CD4-positive, alpha-beta T cell (primary cell): ENCODE results near the gene DNAJC11. TPM values are rescaled to one million over a fixed set of nuclear protein-coding genes. Genes with fewer than 3 reads are reported as not detected.

Source experiments
- ATAC-seq: fragments of 200-7000 bp; cut with Tn5 transposase; one replicate; pipeline ENCODE4 v1.10.0; 2022; ENCODE audit warnings: mild to moderate bottlenecking; ENCODE audit not compliant: poor library complexity
- CTCF ChIA-PET: fragments of 350-600 bp; sonication (Branson Sonifier 250); formaldehyde crosslinking; loops from one replicate; lab custom pipeline; 2021; ENCODE audit warnings: antibody characterized with exemption, inconsistent platforms; lab: Charles Lee
- POLR2A ChIA-PET: fragments of 350-600 bp; sonication (Branson Sonifier 250); formaldehyde crosslinking; loops from one replicate; lab custom pipeline; 2021; ENCODE audit warnings: antibody characterized with exemption, inconsistent platforms; lab: Charles Lee
- DNase-seq, 14 experiments: peaks; one replicate each; pipeline ENCODE4 v3.0.0-alpha.2; 2013 to 2020; ENCODE audit warnings: mixed read lengths in 2 of 14
- H3K27ac ChIP-seq, 2 donors: one replicate each; pipeline versions ENCODE4 v1.5.1 to v1.7.0; 2013; ENCODE audit warnings: low read length in 2 of 2, low read depth in 1 of 2, mild to moderate bottlenecking in 1 of 2
- H3K27me3 ChIP-seq, 2 experiments: 1 replicate in 1 of 2; 2 replicates in 1 of 2; pipeline versions ENCODE4 v1.6.1 to v1.7.0; 2013; ENCODE audit warnings: low read length in 2 of 2, control low read depth in 1 of 2, mild to moderate bottlenecking in 1 of 2, moderate library complexity in 1 of 2; ENCODE audit not compliant: insufficient read depth in 2 of 2, control insufficient read depth in 1 of 2
- H3K36me3 ChIP-seq: one replicate; pipeline ENCODE4 v1.6.1; 2013; ENCODE audit warnings: low read length, control low read depth; ENCODE audit not compliant: insufficient read depth
- H3K4me1 ChIP-seq: one replicate; pipeline ENCODE4 v1.6.1; 2013; ENCODE audit warnings: low read length, control low read depth; ENCODE audit not compliant: insufficient read depth
- H3K4me3 ChIP-seq: one replicate; pipeline ENCODE4 v1.5.1; 2013; ENCODE audit warnings: mild to moderate bottlenecking, low read length, moderate library complexity
- H3K9me3 ChIP-seq, 2 experiments: 1 replicate in 1 of 2; 2 replicates in 1 of 2; pipeline versions ENCODE4 v1.6.1 to v1.7.0; 2013; ENCODE audit warnings: low read length in 2 of 2, mild to moderate bottlenecking in 2 of 2, control low read depth in 1 of 2, moderate library complexity in 1 of 2; ENCODE audit not compliant: control insufficient read depth in 1 of 2, insufficient read depth in 1 of 2
- H3K27ac Mint-ChIP-seq: one replicate; pipeline ENCODE4 v1.8.0; 2020; ENCODE audit warnings: mixed read lengths
- H3K27me3 Mint-ChIP-seq: one replicate; pipeline ENCODE4 v1.8.0; 2021; ENCODE audit warnings: mixed read lengths
- H3K36me3 Mint-ChIP-seq: one replicate; pipeline ENCODE4 v1.8.0; 2021; ENCODE audit warnings: low read depth, mixed read lengths
- H3K4me1 Mint-ChIP-seq: one replicate; pipeline ENCODE4 v1.8.0; 2021; ENCODE audit warnings: low read depth, mixed read lengths
- H3K4me3 Mint-ChIP-seq: one replicate; pipeline ENCODE4 v1.8.0; 2020; ENCODE audit warnings: mild to moderate bottlenecking, mixed read lengths
- H3K9me3 Mint-ChIP-seq: one replicate; pipeline ENCODE4 v1.8.0; 2020; ENCODE audit warnings: mixed read lengths
- intact Hi-C, 2 experiments: fragments of 100-400 bp; cut with DNase I in 1 of 2; cut with micrococcal nuclease in 1 of 2; formaldehyde crosslinking; loops; one replicate each; pipeline versions ENCODE4 v1.15.1 to v1.9.0; 2023 to 2025; cut with DNase I, micrococcal nuclease
- total RNA-seq, 174 experiments: library from RNA in 2 of 174; stranded (reverse) in 2 of 174; gene quantifications; one replicate each; pipeline ENCODE4 v1.2.3 and lab custom pipeline; 2021 to 2026
- TF ChIP-seq, protein P1 (sequence below): fragments of 200-600 bp; IDR thresholded peaks from one replicate; pipeline ENCODE4 v1.8.0; 2022; ENCODE audit warnings: antibody characterized with exemption, mild to moderate bottlenecking

DNAJC11 gene
- total RNA-seq, 2 experiments from 2014 or later, result 20.6 to 24.0 TPM

DNA sequence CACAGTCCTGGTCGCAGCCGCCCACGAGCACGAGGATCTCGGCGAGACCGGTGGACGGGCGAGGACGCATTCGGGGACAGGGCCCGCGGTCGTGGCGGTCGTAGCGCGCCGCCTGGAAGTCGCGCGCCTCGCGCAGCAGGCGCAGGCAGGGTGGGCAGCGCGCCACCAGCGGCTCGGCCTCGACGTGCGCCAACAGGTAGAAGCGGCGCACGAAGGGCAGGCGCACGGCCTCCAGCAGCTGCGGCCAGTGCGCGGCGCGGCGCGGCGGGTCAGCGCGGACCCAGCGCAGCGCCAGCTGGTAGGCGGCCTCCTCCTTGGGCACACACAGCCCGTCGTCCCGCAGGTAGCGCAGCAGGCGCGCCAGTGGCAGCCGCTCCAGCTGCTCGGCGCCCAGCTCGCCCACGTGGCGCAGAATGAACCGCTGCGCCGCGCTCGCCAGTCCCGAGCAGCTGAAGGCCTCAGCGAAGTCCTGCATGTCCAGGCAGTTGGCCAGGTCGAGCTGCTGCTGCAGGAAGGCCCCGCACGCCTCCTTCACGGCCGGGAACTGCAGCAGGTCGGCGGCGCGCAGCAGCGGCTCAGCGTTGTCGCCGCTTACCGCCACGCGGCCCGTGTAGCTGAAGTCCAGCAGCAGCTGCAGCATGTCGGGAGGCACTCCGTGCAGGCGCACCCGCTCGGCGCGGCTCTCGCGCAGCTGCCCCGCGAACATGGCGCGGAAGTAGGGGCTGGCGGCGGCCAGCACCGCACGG, 99.5 kb downstream of the DNAJC11 start:
- H3K4me1 Mint-ChIP-seq, result peaks cover 38% of the 10 kb centered on the region
- TF ChIP-seq, protein P1, sequence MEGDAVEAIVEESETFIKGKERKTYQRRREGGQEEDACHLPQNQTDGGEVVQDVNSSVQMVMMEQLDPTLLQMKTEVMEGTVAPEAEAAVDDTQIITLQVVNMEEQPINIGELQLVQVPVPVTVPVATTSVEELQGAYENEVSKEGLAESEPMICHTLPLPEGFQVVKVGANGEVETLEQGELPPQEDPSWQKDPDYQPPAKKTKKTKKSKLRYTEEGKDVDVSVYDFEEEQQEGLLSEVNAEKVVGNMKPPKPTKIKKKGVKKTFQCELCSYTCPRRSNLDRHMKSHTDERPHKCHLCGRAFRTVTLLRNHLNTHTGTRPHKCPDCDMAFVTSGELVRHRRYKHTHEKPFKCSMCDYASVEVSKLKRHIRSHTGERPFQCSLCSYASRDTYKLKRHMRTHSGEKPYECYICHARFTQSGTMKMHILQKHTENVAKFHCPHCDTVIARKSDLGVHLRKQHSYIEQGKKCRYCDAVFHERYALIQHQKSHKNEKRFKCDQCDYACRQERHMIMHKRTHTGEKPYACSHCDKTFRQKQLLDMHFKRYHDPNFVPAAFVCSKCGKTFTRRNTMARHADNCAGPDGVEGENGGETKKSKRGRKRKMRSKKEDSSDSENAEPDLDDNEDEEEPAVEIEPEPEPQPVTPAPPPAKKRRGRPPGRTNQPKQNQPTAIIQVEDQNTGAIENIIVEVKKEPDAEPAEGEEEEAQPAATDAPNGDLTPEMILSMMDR, result no peak
- DNase-seq, result peak in 8 of 14 experiments; percentile 22 to 64 (median 38)

DNA sequence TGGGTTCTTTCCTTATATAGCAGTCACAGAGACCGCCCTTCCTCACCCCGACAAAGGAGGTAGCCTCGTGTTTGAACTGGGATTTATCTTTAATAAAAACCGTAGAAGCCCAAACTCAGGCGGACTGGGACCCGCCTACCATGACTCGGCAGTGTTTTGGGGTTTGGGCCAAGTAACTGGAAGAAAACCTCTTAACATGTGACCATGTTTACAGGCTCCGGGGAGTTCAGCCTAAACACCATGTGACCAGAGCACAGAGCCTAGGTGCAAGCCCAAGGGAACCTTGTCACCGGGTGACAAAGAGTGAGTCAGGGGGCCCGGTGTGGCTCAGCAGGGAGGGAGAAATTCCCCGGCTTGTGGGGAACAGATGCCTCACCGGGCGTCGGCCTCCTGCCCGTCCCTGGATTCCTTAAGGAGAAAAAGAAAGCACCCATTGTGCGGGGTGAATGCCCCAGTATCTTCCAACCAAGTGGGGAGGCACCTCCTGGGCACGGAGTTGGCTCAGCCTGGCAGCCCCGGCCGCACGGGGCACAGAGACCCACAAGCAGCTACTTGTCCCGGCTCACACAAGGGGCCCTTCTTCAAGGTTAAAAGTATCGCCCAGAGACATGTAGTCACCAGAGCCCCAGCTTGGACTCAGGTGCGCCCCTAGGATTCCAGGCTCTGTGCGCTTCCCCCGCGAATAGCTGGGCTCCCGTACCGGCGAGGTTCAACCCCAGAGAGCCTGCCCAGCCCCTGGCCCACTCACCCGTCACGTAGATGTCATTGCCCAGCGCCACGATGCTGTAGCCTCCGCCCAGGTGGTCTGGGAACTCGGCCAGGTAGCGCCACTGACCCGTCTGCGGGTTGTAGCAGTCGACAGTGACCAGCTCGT, 100.3 kb downstream of the DNAJC11 start:
- Histone ChIP-seq H3K27ac (peak overlapping the region; percentile 77 to 79), H3K4me3 (peak overlapping the region; percentile 95), H3K9me3 (no peaks in the 10 kb centered on the region), H3K36me3 (peaks cover 27% of the 10 kb centered on the region), H3K4me1 (peaks cover 69% of the 10 kb centered on the region), H3K27me3 (no peaks in the 10 kb centered on the region)
- Mint-ChIP-seq H3K27me3 (no peaks in the 10 kb centered on the region), H3K36me3 (peaks cover 47% of the 10 kb centered on the region), H3K4me1 (peaks cover 46% of the 10 kb centered on the region), H3K4me3 (peak overlapping the region; percentile 100), H3K27ac (peak overlapping the region; percentile 98), H3K9me3 (no peaks in the 10 kb centered on the region)
- DNase-seq, result peak; percentile 41 to 90 (median 70)
- peak; percentile 46 for ATAC-seq
- intact Hi-C loops, result loop anchor here (1.0 to 10.0 kb wide), 3 partner anchors 21 to 46 kb away; partner anchors contain the start of genes NOL9 (in 1 of the 2) and TAS1R1 (in 1 of the 2)
- POLR2A ChIA-PET, result interaction anchor here (0.8 to 6.3 kb wide), 20 partner anchors 10 to 208 kb away, joined by 3 to 139 read pairs (median 12); partner anchors contain the start of genes CAMTA1, DNAJC11, NOL9 and PHF13
- CTCF ChIA-PET, result interaction anchor here (0.6 to 5.3 kb wide), 6 partner anchors 19 to 108 kb away, joined by 3 to 22 read pairs (median 4); partner anchors contain the start of genes NOL9, TAS1R1, THAP3 and ZBTB48
- TF ChIP-seq, protein P1, result peak; percentile 18

More for the DNA sequence above, 99.5 kb downstream of the DNAJC11 start:
- ChIA-PET CTCF (interaction anchor here (1.2 to 5.3 kb wide), 6 partner anchors 10 to 47 kb away, joined by 3 to 22 read pairs (median 5); partner anchors contain the start of genes NOL9, TAS1R1, THAP3 and ZBTB48), POLR2A (interaction anchor here (0.7 to 6.3 kb wide), 20 partner anchors 8 to 403 kb away, joined by 3 to 139 read pairs (median 7); partner anchors contain the start of genes CAMTA1, NOL9, PHF13 and RPL22)
- H3K9me3 ChIP-seq, result no peaks in the 10 kb centered on the region
- Mint-ChIP-seq H3K27ac (peak overlapping the region; percentile 100), H3K9me3 (no peaks in the 10 kb centered on the region), H3K4me3 (peak overlapping the region; percentile 100), H3K36me3 (peaks cover 39% of the 10 kb centered on the region), H3K27me3 (no peaks in the 10 kb centered on the region)
- H3K27ac ChIP-seq, result peak overlapping the region; percentile 77 to 79
- peaks cover 61% of the 10 kb centered on the region for H3K4me1 ChIP-seq
- peaks cover 19% of the 10 kb centered on the region for H3K36me3 ChIP-seq
- peak; percentile 22 for ATAC-seq
- intact Hi-C loops, result loop anchor here (1.0 to 10.0 kb wide), 5 partner anchors 22 to 47 kb away; partner anchors contain the start of genes NOL9 (in 1 of the 2), TAS1R1 (in 1 of the 2), THAP3 (in 1 of the 2) and ZBTB48 (in 1 of the 2)
- H3K27me3 ChIP-seq, result no peaks in the 10 kb centered on the region
- H3K4me3 ChIP-seq, result peak overlapping the region; percentile 95
